GM18508 (cell line): Measurements from ENCODE around the gene WWC1.

Experiments
- ATAC-seq: cut with Tn5 transposase; IDR thresholded peaks from one replicate; pipeline ENCODE4 v1.9.1; 2021; ENCODE audit warnings: moderate number of reproducible peaks; ENCODE audit not compliant: insufficient read depth, unreplicated experiment

The WWC1 gene

GRCh38 chr5:168401226-168401625 lies 109.8 kb downstream of the WWC1 start:
- ATAC-seq: no peak

- no peak for ATAC-seq
These were observed 110.4 kb downstream of the WWC1 start for GRCh38 chr5:168401880-168402279.

- no peak for ATAC-seq
These were observed 112.9 kb downstream of the WWC1 start for GRCh38 chr5:168404365-168404764.

GRCh38 chr5:168407211-168407610 lies 115.8 kb downstream of the WWC1 start:
- no peak for ATAC-seq

GRCh38 chr5:168408561-168409305 lies 117.3 kb downstream of the WWC1 start:
- ATAC-seq: no peak

- ATAC-seq: no peak
These were observed 118.4 kb downstream of the WWC1 start for GRCh38 chr5:168409591-168410458.

- ATAC-seq: no peak
These were observed 120.4 kb downstream of the WWC1 start for GRCh38 chr5:168411871-168412270.

GRCh38 chr5:168413062-168413461 lies 121.6 kb downstream of the WWC1 start:
- ATAC-seq: no peak

- ATAC-seq: no peak
These were observed 122.2 kb downstream of the WWC1 start for GRCh38 chr5:168413596-168413995.

- ATAC-seq: no peak
These were observed 124.0 kb downstream of the WWC1 start for GRCh38 chr5:168415401-168415800.

- ATAC-seq: no peak
These were observed 124.5 kb downstream of the WWC1 start for GRCh38 chr5:168415971-168416370.

GRCh38 chr5:168417731-168418429 lies 126.4 kb downstream of the WWC1 start:
- ATAC-seq: no peak

GRCh38 chr5:168420461-168420860 lies 129.0 kb downstream of the WWC1 start:
- no peak for ATAC-seq

GRCh38 chr5:168422431-168422830 lies 131.0 kb downstream of the WWC1 start:
- ATAC-seq: no peak

GRCh38 chr5:168423478-168423877 lies 132.0 kb downstream of the WWC1 start:
- no peak for ATAC-seq

- no peak for ATAC-seq
These were observed 132.5 kb downstream of the WWC1 start for GRCh38 chr5:168423971-168424370.

- no peak for ATAC-seq
These were observed 133.3 kb downstream of the WWC1 start for GRCh38 chr5:168424594-168425323.

- ATAC-seq: no peak
These were observed 134.8 kb downstream of the WWC1 start for GRCh38 chr5:168426007-168426863.

- ATAC-seq: no peak
These were observed 135.4 kb downstream of the WWC1 start for GRCh38 chr5:168426864-168427172.

- no peak for ATAC-seq
These were observed 135.8 kb downstream of the WWC1 start for GRCh38 chr5:168427224-168427623.
